Fibroblast of gingiva (primary cell): ENCODE data around the gene DNM3.
A peak's percentile ranks its signal among the peaks of the same experiment; 100 is the strongest.

Experiments used
- DNase-seq: peaks from one replicate; pipeline ENCODE4 v3.0.0-alpha.2; 2011; ENCODE audit warnings: low read depth

Gene DNM3

DNA sequence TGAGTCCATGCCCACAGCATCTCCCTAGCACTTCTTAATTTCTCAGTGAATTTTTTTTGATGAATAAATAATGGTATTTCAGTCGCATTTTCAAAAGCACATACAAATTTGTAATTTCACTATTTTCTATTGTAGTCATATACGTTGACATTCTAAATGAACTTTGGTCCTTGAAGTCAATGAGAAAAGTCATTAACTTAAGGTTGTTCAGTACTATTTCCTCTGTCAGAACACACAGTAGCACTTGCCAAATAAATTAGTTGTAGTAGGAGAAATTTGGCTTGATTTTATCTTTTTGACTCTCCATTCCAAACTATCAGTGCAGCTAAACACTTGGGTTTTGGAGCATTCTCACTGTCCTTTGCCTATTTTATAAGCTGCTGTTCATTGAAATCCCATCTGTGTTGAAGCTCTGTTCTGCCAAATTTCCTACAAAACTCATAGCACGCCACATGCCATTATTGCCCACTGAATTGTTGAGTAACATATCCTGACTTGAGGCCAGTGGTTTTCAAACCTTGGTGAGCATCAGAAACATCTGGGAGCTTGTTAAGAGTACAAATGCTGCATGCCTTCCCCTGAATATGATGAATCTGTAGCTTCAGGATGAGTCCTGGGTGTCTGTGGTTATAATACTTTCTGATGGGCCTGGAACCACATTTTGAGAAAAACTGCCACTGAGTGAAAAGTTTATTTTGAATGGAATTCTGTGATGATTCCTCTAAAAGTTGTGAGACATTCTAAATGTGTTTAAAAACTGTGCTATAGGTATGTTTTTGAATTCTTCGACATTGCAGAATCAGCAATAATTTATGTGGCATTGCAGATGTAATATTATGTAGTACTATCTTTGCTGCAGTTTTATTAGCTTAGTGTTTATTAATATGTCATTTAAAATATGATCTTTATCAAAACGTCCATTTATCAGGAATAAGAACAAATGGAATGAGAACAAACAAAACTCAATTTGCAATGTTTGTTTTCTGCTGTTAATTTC, 78.9 kb downstream of the DNM3 start:
- peak; percentile 75 for DNase-seq

GRCh38 chr1:171922999-171923398, 81.7 kb downstream of the DNM3 start:
- DNase-seq, result no peak

- DNase-seq, result no peak
Observed at GRCh38 chr1:171929121-171929520, 87.8 kb downstream of the DNM3 start.

DNA sequence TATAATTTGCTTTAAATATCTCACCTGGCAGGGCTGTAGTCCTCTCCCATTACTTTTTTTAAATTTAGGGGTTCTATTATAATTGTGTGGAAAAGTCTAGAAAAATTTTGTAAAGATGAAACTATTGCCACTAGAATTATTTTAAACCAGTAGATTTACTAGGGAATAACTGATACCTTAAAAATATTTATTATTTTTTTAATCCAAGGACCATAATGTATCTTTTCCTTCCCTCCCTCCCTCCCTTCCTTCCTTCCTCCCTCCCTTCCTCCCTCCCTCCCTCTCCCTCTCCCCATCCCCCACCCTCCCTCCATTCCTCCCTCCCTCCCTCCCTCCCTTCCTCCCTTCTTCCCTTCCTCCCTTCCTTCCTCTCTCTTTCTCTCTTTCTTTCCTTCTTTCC, 90.5 kb downstream of the DNM3 start:
- DNase-seq, result no peak

GRCh38 chr1:171934664-171935063, 93.4 kb downstream of the DNM3 start:
- no peak for DNase-seq

DNA sequence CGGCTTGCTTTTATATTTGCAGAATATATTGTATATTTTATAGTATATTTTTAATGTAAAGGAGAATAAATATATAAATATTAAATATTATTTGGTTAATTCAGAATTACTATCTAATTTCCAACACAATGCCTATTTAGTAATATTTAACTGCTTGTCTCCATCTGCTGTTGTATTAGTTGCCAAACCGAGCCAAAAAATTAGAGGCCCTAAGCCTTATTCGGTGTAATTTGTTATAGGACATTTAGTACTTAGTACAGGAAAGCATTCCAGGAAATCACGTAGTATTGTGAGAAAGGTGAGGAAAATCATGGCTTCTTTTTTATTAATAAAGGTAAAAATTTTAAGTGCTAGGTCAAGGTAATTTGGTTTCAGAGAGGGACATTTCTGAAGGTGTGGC, 93.8 kb downstream of the DNM3 start:
- no peak for DNase-seq

DNA sequence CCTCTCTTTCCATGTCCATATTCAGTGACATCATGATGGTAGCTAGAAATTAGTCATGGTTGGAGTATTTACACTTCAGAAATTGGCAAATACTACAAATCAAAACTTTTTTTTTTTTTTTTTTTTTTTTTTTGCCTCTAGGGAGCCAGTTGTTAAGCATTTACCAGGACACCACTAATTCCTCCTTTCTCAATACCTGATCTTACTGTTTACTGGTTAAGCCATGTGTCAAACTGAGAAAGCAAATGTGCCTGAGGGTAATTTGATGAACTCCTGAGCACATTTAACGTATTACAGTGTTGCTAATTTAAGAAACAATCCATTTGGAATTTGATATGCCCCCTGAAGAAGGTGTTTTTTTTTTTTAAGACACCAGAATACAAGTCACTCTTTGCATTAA, 94.4 kb downstream of the DNM3 start:
- DNase-seq, result no peak

DNA sequence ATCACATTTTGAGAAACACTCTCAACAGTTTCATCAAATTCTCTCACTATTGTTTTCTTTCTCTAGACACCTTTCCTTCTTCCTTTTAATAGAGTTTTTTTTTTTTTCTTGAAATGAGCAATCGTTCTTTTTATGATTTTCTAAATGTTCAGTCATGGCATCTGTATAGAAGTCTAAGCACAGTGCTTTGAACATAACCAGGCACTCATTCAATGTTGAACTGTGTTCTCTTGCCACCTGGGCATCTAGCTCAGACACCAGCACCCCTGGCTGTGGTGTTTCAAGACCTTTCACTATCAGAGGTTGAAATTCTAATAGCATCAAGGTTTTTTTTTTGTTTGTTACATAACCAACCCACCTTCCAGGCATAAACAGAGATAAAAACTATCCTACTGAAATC, 96.6 kb downstream of the DNM3 start:
- DNase-seq, result no peak

DNA sequence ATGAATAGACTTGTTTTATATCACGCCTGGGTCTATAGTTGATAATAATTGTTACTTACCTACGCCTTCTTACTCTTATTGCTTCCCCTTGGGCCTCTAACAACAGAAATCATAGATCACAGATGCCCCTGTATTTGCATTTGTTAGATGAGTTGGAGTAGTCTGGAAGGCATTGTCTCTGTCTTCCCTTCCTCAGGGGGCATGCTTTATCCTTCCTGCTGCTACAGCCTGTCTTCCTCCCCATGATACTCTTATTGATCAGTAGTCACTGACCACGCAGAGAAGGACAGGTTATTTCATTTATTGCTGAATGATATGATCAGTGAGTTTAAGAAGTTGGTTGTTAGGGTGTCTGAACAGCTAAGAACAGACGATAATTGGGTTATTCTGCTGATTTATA, 98.4 kb downstream of the DNM3 start:
- no peak for DNase-seq

- DNase-seq, result peak; percentile 29
Observed at GRCh38 chr1:171940368-171940767, 99.1 kb downstream of the DNM3 start.

GRCh38 chr1:171941920-171942319, 100.6 kb downstream of the DNM3 start:
- no peak for DNase-seq

GRCh38 chr1:171943973-171944561, 102.8 kb downstream of the DNM3 start:
- no peak for DNase-seq

GRCh38 chr1:171948511-171948910, 107.2 kb downstream of the DNM3 start:
- peak; percentile 48 for DNase-seq

DNA sequence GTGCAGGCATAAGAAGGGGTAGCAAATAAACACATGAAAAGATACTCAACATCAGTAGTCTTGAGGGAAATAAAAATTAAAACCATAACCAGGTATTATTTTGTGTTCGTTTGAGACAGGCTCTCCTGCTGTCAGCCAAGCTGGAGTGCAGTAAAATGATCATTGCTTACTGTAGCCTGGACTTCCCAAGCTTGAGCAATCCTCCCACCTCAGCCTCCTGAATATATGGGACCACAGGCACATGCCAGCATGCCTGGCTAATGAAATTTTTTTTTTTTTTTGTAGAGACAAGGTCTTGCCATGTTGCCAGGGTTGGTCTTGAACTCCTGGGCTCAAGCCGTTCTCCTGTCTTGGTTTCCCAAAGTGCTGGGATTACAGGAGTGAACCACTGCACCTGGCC, 108.0 kb downstream of the DNM3 start:
- no peak for DNase-seq

DNA sequence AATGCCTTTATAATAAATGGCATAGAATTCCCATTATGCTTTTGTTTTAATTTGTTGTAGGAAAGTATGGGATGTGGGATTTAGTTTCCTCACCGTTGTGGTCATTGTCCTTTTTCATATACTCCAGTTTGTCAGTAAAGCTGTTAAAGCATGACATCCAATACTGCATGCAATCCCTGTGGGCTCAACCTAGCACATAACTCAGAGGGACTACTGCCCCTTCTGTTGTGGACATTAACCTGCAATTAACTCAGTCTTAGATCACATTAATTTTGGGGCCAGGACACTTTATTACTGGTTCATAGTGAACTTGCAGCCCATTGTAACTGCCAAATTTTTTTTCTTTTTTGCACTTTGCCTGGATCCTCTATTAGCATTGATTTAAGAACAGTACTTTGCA, 112.5 kb downstream of the DNM3 start:
- DNase-seq, result no peak

- DNase-seq, result no peak
Observed at GRCh38 chr1:171954361-171954760, 113.1 kb downstream of the DNM3 start.

- DNase-seq, result no peak
Observed at GRCh38 chr1:171961861-171962260, 120.6 kb downstream of the DNM3 start.

- DNase-seq, result no peak
Observed at GRCh38 chr1:171963762-171964161, 122.5 kb downstream of the DNM3 start.

DNA sequence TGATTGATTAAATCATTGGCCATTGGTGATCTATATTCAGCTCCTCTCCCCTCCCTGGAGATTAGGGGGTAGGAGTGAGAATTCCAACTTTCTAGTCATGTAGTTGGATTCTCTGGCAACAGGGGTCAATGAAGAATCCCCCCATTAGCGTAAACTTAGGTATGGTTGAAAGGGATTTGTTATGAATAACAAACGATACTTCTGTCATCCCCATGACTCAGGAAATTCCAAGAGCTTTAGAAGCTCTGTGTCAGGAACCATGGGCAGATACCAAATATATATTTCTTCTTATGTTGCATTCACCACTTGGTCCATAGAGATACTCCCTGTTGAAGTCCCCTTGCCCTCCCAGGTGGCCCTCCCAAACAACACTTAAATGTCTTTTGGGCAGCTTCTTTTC, 124.5 kb downstream of the DNM3 start:
- no peak for DNase-seq

- no peak for DNase-seq
Observed at GRCh38 chr1:171966426-171967220, 125.3 kb downstream of the DNM3 start.

GRCh38 chr1:171969226-171969625, 127.9 kb downstream of the DNM3 start:
- DNase-seq, result no peak

GRCh38 chr1:171969813-171970212, 128.5 kb downstream of the DNM3 start:
- DNase-seq, result no peak

- DNase-seq, result no peak
Observed at GRCh38 chr1:171972846-171973245, 131.5 kb downstream of the DNM3 start.
